CD14-positive monocyte (primary cell): Measurements from ENCODE around the gene LCORL. TPM values are rescaled to one million over a fixed set of nuclear protein-coding genes. Genes with fewer than 3 reads are reported as not detected.
"Not testable (repeated sequence)": the region's sequence is repeated elsewhere in the genome, so short reads cannot be mapped to it uniquely, and the experiment has no call there.

ENCODE experiments used
- DNase-seq, 3 donors: peaks; one replicate each; pipeline ENCODE4 v3.0.0-alpha.2; 2011 to 2022
- H2AFZ ChIP-seq: 2 replicates; pipeline ENCODE4 v1.6.0; 2012; ENCODE audit warnings: mild to moderate bottlenecking, low read depth, low read length, inconsistent platforms; ENCODE audit not compliant: insufficient read depth, poor library complexity, severe bottlenecking
- H3K27ac ChIP-seq, 2 donors: 1 replicate in 1 of 2; 2 replicates in 1 of 2; pipeline ENCODE4 v1.5.1; 2012 to 2013; ENCODE audit warnings: low read length in 2 of 2, control low read depth in 1 of 2, inconsistent platforms in 1 of 2, low read depth in 1 of 2, mild to moderate bottlenecking in 1 of 2
- H3K27me3 ChIP-seq, 2 donors: one replicate each; pipeline versions ENCODE4 v1.6.0 to v1.6.1; 2011 to 2013; ENCODE audit warnings: low read length in 2 of 2; ENCODE audit not compliant: control insufficient read depth in 2 of 2, insufficient read depth in 2 of 2
- H3K36me3 ChIP-seq, 2 donors: replicated peaks in 1 of 2; 1 replicate in 1 of 2; 2 replicates in 1 of 2; pipeline versions ENCODE4 v1.5.1 to v1.6.1; 2012 to 2013; ENCODE audit warnings: low read length in 2 of 2, control low read depth in 1 of 2, inconsistent platforms in 1 of 2, mild to moderate bottlenecking in 1 of 2; ENCODE audit not compliant: insufficient read depth in 2 of 2, control insufficient read depth in 1 of 2
- H3K4me1 ChIP-seq, 2 donors: 1 replicate in 1 of 2; 2 replicates in 1 of 2; pipeline versions ENCODE4 v1.5.1 to v1.6.1; 2012 to 2013; ENCODE audit warnings: low read length in 2 of 2, control low read depth in 1 of 2, inconsistent platforms in 1 of 2, mild to moderate bottlenecking in 1 of 2, moderate library complexity in 1 of 2; ENCODE audit not compliant: insufficient read depth in 2 of 2, control insufficient read depth in 1 of 2
- H3K4me2 ChIP-seq: replicated peaks from 2 replicates; pipeline ENCODE3; 2012; ENCODE audit warnings: low read length, moderate library complexity, mild to moderate bottlenecking; ENCODE audit not compliant: poor library complexity, severe bottlenecking; ENCODE audit errors: extremely low read depth
- H3K4me3 ChIP-seq, 3 experiments: fragments of 200-600 bp in 1 of 3; sonication (generic) in 1 of 3; replicated peaks in 1 of 3; 1 replicate in 2 of 3; 2 replicates in 1 of 3; pipeline ENCODE4 v1.5.1; 2011 to 2013; ENCODE audit warnings: low read length in 3 of 3, mild to moderate bottlenecking in 3 of 3, control low read depth in 2 of 3, low read depth in 2 of 3, inconsistent platforms in 1 of 3, moderate library complexity in 1 of 3
- H3K79me2 ChIP-seq: 2 replicates; pipeline ENCODE4 v1.6.0; 2012; ENCODE audit warnings: mild to moderate bottlenecking, control low read depth, inconsistent platforms, low read length, moderate library complexity; ENCODE audit not compliant: insufficient read depth
- H3K9ac ChIP-seq: 2 replicates; pipeline ENCODE4 v1.6.0; 2017; ENCODE audit warnings: low read length, mild to moderate bottlenecking; ENCODE audit not compliant: insufficient read depth, poor library complexity, severe bottlenecking
- H3K9me3 ChIP-seq, 2 donors: replicated peaks in 1 of 2; 1 replicate in 1 of 2; 2 replicates in 1 of 2; pipeline versions ENCODE4 v1.5.1 to v1.6.1; 2012 to 2013; ENCODE audit warnings: low read length in 2 of 2, control low read depth in 1 of 2; ENCODE audit not compliant: control insufficient read depth in 1 of 2, insufficient read depth in 1 of 2
- H4K20me1 ChIP-seq: 2 replicates; pipeline ENCODE4 v1.6.0; 2012; ENCODE audit warnings: mild to moderate bottlenecking, low read length, control low read depth, moderate library complexity; ENCODE audit not compliant: insufficient read depth
- H3K27ac Mint-ChIP-seq, 7 donors: one replicate each; pipeline ENCODE4 v1.8.0; 2020; ENCODE audit warnings: mild to moderate bottlenecking in 7 of 7, mixed read lengths in 7 of 7, moderate library complexity in 6 of 7, inconsistent platforms in 2 of 7
- H3K27me3 Mint-ChIP-seq, 3 donors: one replicate each; pipeline ENCODE4 v1.8.0; 2021 to 2022; ENCODE audit warnings: low read depth in 3 of 3, mild to moderate bottlenecking in 3 of 3, mixed read lengths in 3 of 3, moderate library complexity in 3 of 3, inconsistent platforms in 1 of 3
- H3K36me3 Mint-ChIP-seq, 2 donors: one replicate each; pipeline ENCODE4 v1.8.0; 2020; ENCODE audit warnings: mixed read lengths in 2 of 2, inconsistent platforms in 1 of 2, mild to moderate bottlenecking in 1 of 2
- H3K4me1 Mint-ChIP-seq: one replicate; pipeline ENCODE4 v1.8.0; 2020; ENCODE audit warnings: mild to moderate bottlenecking, mixed read lengths
- H3K4me3 Mint-ChIP-seq, 2 donors: one replicate each; pipeline ENCODE4 v1.8.0; 2020; ENCODE audit warnings: mild to moderate bottlenecking in 2 of 2, mixed read lengths in 2 of 2, moderate library complexity in 1 of 2
- H3K9me3 Mint-ChIP-seq, 7 donors: one replicate each; pipeline ENCODE4 v1.8.0; 2020 to 2022; ENCODE audit warnings: mixed read lengths in 7 of 7, mild to moderate bottlenecking in 6 of 7, moderate library complexity in 6 of 7, inconsistent platforms in 2 of 7
- WGBS: methylation state at CpG from one replicate; pipeline ENCODE4 v1.1.5; 2013; ENCODE audit warnings: missing lambda C conversion rate; ENCODE audit not compliant: insufficient coverage; 5-methylcytosine and 5-hydroxymethylcytosine counted together
- intact Hi-C, 2 donors: fragments of 100-400 bp; cut with micrococcal nuclease; formaldehyde crosslinking; loops; one replicate each; pipeline versions ENCODE4 v1.15.0 to v1.15.1; 2023
- polyA plus RNA-seq, 3 donors: library from polyadenylated mRNA; depleted of rRNA in 1 of 3; unstranded in 2 of 3; stranded (reverse) in 1 of 3; fragments of 300-500 nt in 2 of 3; fragments of >200 nt in 1 of 3; fragmentation: Illumina TruSeq in 2 of 3; gene quantifications; 1 replicate in 2 of 3; 2 replicates in 1 of 3; pipeline ENCODE4 v1.2.3, GENCODE V29; 2012 to 2021
- TF ChIP-seq, protein P1 (sequence below): fragments of 200-600 bp; IDR thresholded peaks from one replicate; pipeline ENCODE4 v1.8.0; 2022; ENCODE audit warnings: antibody characterized with exemption, mild to moderate bottlenecking

The LCORL gene
- polyA plus RNA-seq, 3 donors, result 3.1 to 19.1 (median 9.6) TPM

DNA sequence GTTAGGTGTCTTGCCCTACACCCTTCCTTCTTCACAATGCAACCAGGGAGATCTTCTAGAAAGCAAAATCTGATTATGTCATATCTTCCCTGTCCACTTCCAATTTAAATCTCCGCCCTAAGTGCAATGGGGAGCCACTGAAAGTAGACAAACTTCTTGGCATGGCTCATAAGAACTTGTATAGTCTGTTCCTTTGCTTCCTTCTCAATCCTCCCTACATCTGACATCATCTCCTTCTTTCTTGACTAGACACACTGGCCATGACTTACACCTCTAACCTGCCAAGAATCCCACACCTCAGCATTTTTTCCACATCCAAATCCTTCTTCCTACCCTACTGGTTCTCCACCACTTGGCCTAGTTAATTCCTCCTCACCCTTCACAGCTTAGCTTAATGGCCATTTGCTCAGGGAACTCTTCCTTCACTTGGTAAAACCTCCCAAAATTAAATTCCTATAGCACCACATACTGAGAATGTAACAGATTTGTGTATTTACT lies 155.6 kb downstream of the LCORL start:
- Histone ChIP-seq H3K9me3 (peaks cover 12 to 21% of the 10 kb centered on the region in 2 donors), H3K4me3 (no peak overlapping the region), H3K27me3 (no peaks in the 10 kb centered on the region), H2AFZ (no peak overlapping the region), H3K36me3 (peaks cover 0 to 3% of the 10 kb centered on the region in 2 donors), H4K20me1 (no peaks in the 10 kb centered on the region), H3K79me2 (no peaks in the 10 kb centered on the region), H3K9ac (no peak overlapping the region), H3K27ac (no peak overlapping the region), H3K4me1 (no peaks in the 10 kb centered on the region), H3K4me2 (no peak overlapping the region)
- no peak for DNase-seq
- peaks cover 11 to 27% (median 18%) of the 10 kb centered on the region in 7 donors for H3K9me3 Mint-ChIP-seq
- WGBS, result 100% methylated on average over 1 of the region's 1 CpG
- intact Hi-C loops, result no loop called here
- no peak overlapping the region for H3K4me3 Mint-ChIP-seq
- TF ChIP-seq, protein P1, sequence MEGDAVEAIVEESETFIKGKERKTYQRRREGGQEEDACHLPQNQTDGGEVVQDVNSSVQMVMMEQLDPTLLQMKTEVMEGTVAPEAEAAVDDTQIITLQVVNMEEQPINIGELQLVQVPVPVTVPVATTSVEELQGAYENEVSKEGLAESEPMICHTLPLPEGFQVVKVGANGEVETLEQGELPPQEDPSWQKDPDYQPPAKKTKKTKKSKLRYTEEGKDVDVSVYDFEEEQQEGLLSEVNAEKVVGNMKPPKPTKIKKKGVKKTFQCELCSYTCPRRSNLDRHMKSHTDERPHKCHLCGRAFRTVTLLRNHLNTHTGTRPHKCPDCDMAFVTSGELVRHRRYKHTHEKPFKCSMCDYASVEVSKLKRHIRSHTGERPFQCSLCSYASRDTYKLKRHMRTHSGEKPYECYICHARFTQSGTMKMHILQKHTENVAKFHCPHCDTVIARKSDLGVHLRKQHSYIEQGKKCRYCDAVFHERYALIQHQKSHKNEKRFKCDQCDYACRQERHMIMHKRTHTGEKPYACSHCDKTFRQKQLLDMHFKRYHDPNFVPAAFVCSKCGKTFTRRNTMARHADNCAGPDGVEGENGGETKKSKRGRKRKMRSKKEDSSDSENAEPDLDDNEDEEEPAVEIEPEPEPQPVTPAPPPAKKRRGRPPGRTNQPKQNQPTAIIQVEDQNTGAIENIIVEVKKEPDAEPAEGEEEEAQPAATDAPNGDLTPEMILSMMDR, result no peak
- peak overlapping the region in 1 of 7 donors; percentile 1 for H3K27ac Mint-ChIP-seq
- peaks cover 0 to 4% (median 0%) of the 10 kb centered on the region in 3 donors for H3K27me3 Mint-ChIP-seq
- no peaks in the 10 kb centered on the region for H3K4me1 Mint-ChIP-seq
- peaks cover 24 to 43% of the 10 kb centered on the region in 2 donors for H3K36me3 Mint-ChIP-seq

DNA sequence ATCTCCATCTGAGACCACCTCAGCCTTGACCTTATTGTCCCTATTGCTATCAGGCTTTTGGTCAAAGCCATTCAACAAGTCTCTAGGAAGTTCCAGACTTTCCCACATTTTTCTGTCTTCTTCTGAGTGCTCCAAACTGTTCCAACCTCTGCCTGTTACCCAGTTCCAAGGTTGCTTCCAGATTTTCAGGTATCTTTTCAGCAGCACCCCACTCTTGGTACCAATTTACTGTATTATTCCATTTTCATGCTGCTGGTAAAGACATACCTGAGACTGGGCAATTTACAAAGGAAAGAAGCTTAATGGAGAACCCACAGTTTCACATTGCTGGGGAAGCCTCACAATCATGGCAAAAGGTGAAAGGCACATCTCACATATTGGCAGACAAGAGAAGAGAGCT lies 159.6 kb downstream of the LCORL start:
- H3K9me3 ChIP-seq, result peaks cover 12 to 24% of the 10 kb centered on the region in 2 donors
- Mint-ChIP-seq H3K9me3 (peaks cover 11 to 27% (median 22%) of the 10 kb centered on the region in 7 donors), H3K36me3 (peaks cover 24 to 39% of the 10 kb centered on the region in 2 donors)
- H3K27ac ChIP-seq, H2AFZ ChIP-seq, H3K4me2 ChIP-seq, H3K27me3 Mint-ChIP-seq, H3K4me3 Mint-ChIP-seq, H3K9ac ChIP-seq, intact Hi-C loops, H4K20me1 ChIP-seq, H3K4me1 Mint-ChIP-seq, H3K36me3 ChIP-seq, H3K79me2 ChIP-seq, DNase-seq, H3K4me3 ChIP-seq, H3K27me3 ChIP-seq, H3K4me1 ChIP-seq, H3K27ac Mint-ChIP-seq: not testable (repeated sequence)
